ENCODE data around the gene SLC17A6.

GRCh38 chr11:22416462-22416861, 78.3 kb downstream of the SLC17A6 start:
- TF ChIP-seq CTCF (IDR thresholded peaks at IDR 0.05; ENCODE audit: low read depth, low read length) (no peak), POLR2A (IDR thresholded peaks at IDR 0.05; ENCODE audit: extremely low read depth, insufficient read length) (no peak), MAX (IDR thresholded peaks at IDR 0.05; ENCODE audit: low read depth, low read length) (no peak)

Data from NB4 (cell line).